GM06990 (cell line): ENCODE data around the gene SELENBP1.
A peak's percentile ranks its signal among the peaks of the same experiment; 100 is the strongest.

Experiments used
- DNase-seq: peaks from one replicate; pipeline ENCODE4 v3.0.0-alpha.2; 2011; ENCODE audit not compliant: insufficient read length; ENCODE audit errors: extremely low read depth
- H3K27me3 ChIP-seq: replicated peaks from 2 replicates; pipeline ENCODE4 v1.6.0; 2011; ENCODE audit warnings: low read length; ENCODE audit not compliant: control insufficient read depth, insufficient read depth
- H3K36me3 ChIP-seq: 2 replicates; pipeline ENCODE4 v1.5.1; 2011; ENCODE audit warnings: low read length; ENCODE audit not compliant: control insufficient read depth, insufficient read depth
- H3K4me3 ChIP-seq: replicated peaks from 2 replicates; pipeline ENCODE4 v1.5.1; 2011; ENCODE audit warnings: low read depth, mild to moderate bottlenecking, control low read depth, low read length
- CTCF ChIP-seq: IDR thresholded peaks from 2 replicates; pipeline ENCODE4 v1.5.1; 2011; ENCODE audit warnings: low read length, control low read depth, mild to moderate bottlenecking, inconsistent platforms; ENCODE audit not compliant: insufficient read depth, poor library complexity, severe bottlenecking

Gene SELENBP1

GRCh38 chr1:151367658-151368392 is 4.7 kb downstream of the SELENBP1 start:
- no peak for DNase-seq
- Histone ChIP-seq H3K36me3 (no peaks in the 10 kb centered on the region), H3K27me3 (no peaks in the 10 kb centered on the region), H3K4me3 (no peak overlapping the region)
- TF ChIP-seq CTCF: no peak

GRCh38 chr1:151364996-151365395 is 7.5 kb downstream of the SELENBP1 start:
- peak; percentile 4 for TF ChIP-seq CTCF
- Histone ChIP-seq H3K27me3 (no peaks in the 10 kb centered on the region), H3K4me3 (no peak overlapping the region), H3K36me3 (no peaks in the 10 kb centered on the region)
- no peak for DNase-seq

- Histone ChIP-seq H3K4me3 (no peak overlapping the region), H3K27me3 (no peaks in the 10 kb centered on the region), H3K36me3 (no peaks in the 10 kb centered on the region)
- DNase-seq: no peak
- TF ChIP-seq CTCF: no peak
Observed at GRCh38 chr1:151362308-151363155, 10.0 kb downstream of the SELENBP1 start.

- H3K36me3 ChIP-seq: no peaks in the 10 kb centered on the region
Observed at GRCh38 chr1:151361883-151362282, 10.6 kb downstream of the SELENBP1 start.

GRCh38 chr1:151356696-151357095 is 15.8 kb downstream of the SELENBP1 start:
- H3K27me3 ChIP-seq: no peaks in the 10 kb centered on the region
- no peak overlapping the region for H3K4me3 ChIP-seq
- no peak for DNase-seq
- no peak for TF ChIP-seq CTCF
- H3K36me3 ChIP-seq: no peaks in the 10 kb centered on the region

More at GRCh38 chr1:151361883-151362282, 10.6 kb downstream of the SELENBP1 start:
- TF ChIP-seq CTCF: no peak
- no peak for DNase-seq
- no peaks in the 10 kb centered on the region for H3K27me3 ChIP-seq
- no peak overlapping the region for H3K4me3 ChIP-seq
